Stimulated activated CD4-positive, alpha-beta T cell treated with anti-CD3 and anti-CD28 coated beads, Interleukin-4, amount 100 ng/mL, for 4 hours (primary cell): ENCODE measurements around the gene LGALS8.
"Not testable (repeated sequence)": the region's sequence is repeated elsewhere in the genome, so short reads cannot be mapped to it uniquely, and the experiment has no call there.

Experiments
- DNase-seq, 2 experiments: peaks; one replicate each; pipeline ENCODE4 v3.0.0-alpha.2; 2020

The LGALS8 gene

GRCh38 chr1:236543065-236543669 lies 19.4 kb downstream of the LGALS8 start:
- DNase-seq, result no peak

GRCh38 chr1:236545621-236546169 lies 21.9 kb downstream of the LGALS8 start:
- no peak for DNase-seq

GRCh38 chr1:236548452-236548851 lies 24.7 kb downstream of the LGALS8 start:
- DNase-seq, result no peak

DNA sequence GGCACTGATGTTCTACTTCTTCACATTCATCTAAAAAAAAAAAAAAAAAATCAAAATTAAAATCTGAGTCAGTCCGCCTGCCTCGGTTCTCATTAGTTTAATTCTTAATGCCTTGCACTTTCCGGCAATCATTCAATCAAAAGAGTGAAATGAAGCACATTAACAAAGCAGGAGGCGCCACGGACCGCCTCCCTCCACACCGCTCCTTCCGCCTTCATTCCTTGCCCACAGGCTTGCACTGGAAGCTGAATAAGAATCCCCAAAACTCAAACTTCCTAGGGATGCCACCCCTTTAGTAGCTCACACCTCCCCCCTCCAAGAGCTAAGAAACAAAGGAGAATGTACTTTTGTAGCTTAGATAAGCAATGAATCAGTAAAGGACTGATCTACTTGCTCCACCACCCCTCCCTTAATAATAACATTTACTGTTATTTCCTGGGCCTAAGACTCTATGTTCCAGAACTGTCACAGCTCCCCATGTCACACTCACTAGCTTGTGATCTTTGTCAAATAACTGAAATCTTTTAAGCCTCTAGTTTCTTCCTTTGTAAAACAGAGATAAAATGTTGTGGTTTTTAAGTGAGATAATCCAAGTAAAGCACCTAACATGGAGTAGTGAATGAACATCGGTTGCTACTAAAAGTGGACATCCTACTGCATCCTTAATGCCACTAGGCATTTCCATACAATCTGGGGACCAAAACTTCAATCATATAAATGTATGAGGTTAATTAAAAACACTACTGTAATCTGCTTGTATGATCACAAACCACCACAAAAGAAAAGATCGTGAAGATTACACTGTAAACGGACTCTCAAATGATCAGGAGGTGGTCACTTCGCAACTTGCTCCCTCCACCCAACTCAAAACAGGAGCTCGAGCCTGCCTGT lies 27.4 kb downstream of the LGALS8 start:
- no peak for DNase-seq

DNA sequence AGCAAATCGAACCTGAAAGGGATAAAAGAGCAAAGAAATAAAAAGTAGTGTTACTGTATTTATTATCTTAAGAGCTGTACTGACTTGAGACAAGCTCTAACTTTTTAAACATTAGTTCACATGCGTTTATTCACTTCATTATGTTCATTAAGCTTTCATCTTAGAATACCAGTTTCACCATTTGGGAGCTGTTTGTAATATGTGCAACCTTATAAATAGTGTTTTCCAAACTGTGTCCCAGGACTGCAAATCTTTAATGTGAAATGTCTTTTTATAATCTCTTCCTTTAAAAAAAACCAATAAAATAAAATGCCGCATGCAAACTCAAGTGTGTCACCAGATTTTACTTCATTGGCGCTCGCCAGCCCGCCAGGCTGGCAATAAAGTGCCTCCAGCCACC lies 28.3 kb downstream of the LGALS8 start:
- no peak for DNase-seq

DNA sequence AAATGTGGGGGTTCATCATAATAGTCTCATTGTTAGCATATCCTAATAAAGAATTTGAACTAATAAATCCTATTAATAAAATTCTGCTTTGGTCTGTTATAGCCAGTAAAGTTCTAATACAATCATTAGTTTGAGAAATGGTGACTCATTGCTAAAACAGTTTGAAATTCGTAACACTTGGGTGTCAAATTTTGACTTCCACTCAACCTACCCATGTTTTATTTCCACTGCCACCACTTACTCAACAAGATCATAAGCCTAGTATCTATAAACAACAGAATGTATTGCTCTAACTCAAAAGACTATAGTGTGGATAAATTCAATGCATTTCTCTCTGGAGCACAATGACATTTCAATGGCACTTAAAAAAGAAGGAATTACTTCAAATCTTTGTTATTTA lies 29.1 kb downstream of the LGALS8 start:
- no peak for DNase-seq

DNA sequence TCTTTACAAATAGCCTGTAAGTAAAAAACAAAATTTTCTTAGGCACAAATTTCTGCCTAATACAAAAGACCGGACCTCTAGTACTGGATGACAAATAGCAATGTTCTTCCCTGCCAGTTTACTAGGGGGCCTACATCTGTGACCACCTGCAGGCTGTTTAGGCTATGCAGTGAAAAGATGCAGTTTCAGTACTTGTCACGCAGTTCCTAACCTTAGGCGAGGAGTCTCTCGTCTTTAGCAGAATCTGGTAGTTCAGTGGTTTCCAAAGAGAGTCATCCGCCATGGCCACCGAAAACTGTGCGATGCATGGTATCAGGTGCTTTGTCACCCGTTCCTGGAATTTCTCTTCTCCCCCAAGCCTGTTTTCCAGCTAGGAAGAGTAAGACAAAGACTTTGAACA lies 29.6 kb downstream of the LGALS8 start:
- no peak for DNase-seq

GRCh38 chr1:236556606-236557005 lies 32.8 kb downstream of the LGALS8 start:
- DNase-seq, result no peak

- DNase-seq, result no peak
Measured at GRCh38 chr1:236558081-236558480, 34.3 kb downstream of the LGALS8 start.

DNA sequence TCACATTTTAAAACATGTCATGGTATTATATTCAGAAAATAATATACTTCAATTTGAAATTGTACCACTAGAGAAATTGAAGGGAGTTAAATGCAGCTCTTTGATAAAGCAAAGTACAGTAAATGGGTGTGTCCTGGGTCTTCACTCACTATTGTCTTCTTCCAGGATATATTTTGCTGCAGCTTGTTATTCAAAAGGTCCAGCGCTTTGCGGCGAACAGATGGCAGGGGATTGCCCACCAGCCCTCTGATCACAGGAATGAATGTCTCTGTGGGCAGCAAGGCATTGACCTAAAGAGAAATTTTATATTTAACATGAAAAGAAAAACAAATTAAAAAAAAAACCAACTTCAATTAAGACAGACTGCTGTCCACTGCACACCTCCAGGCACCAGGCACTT lies 35.1 kb downstream of the LGALS8 start:
- no peak for DNase-seq

- no peak for DNase-seq
Measured at GRCh38 chr1:236560213-236560771, 36.5 kb downstream of the LGALS8 start.

DNA sequence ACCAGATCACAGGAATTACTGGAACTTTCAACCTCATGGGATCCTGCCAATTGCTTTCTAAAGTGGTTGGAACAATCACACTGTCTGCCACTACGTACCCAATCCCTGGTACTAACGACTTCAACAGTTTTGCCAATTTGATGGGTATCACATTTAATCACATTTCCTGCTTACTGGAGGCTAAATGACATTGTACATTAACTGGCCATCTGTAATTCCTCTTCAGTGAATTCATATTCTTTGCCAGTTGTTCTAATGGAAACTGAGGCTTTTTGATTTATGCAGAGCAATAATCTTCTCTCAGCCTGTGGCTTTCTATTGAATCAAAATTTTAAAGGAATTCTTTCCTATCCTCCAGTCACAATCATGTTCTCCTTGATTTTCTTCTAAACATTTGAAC lies 38.2 kb downstream of the LGALS8 start:
- no peak for DNase-seq

GRCh38 chr1:236565530-236565929 lies 41.7 kb downstream of the LGALS8 start:
- DNase-seq, result no peak

DNA sequence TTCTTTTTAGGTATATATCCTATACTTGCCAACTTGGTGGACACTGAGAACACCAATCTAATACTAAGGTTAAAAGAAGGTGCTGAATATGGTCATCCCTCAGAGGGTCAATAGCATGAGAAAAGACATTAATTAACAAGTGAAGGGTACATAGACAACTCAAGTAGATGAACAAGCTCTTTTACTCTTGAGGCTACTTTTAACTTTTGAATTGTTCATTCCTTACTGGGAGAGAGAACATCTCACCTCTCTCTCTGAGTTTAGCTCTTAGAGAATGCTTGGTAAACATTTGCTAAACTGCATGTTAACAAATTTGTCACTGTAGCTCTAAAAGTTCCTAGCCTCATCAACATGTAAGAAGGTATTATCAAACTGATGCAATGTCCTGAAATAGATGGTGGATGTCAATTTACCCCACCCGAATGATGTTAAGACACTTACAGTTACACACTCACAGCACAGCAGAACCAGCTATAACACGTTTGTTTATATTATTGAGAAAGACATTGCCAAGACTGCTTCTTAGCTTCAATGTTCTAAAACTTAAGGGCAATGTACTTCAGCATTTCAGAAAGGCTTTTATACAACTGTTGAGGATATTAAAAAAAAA lies 44.6 kb downstream of the LGALS8 start:
- DNase-seq, result no peak

DNA sequence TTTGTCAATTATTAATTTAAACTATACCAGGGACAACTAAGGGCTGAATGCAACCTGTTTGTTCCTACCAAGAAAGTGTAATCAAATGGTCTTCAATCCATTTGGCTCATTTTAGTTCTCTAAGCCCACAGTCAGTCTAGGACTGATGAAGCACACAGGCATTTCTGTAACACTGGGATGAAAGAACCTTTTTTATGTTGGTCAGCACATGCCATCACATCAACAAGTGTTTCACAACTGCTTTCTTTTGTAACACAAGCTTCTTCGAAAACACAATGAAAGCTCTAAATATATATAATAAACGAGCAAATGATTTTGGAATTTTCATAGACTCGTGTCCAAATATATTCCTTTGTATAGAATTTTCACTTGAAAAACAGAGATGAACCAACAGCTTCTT lies 51.7 kb downstream of the LGALS8 start:
- no peak for DNase-seq

DNA sequence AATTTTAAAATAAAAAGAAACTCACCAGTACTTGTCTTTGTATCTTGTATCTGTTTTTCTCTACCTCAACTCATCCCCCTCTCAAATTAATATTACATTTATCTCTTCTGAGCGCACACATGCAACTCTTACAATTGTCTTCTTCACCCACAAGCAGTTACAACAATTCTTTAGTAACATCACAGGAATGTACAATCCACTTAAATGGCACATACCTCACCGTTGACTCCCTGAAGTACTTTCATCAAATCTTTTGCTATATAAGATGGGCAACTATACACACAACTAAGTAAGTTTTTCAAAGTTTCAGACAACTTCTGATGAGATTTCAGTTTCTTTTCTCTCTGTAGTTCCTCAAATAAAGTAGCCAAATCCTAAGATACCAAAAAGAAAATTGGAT lies 52.2 kb downstream of the LGALS8 start:
- no peak for DNase-seq

GRCh38 chr1:236577041-236577440 lies 53.3 kb downstream of the LGALS8 start:
- not testable (repeated sequence) for DNase-seq

DNA sequence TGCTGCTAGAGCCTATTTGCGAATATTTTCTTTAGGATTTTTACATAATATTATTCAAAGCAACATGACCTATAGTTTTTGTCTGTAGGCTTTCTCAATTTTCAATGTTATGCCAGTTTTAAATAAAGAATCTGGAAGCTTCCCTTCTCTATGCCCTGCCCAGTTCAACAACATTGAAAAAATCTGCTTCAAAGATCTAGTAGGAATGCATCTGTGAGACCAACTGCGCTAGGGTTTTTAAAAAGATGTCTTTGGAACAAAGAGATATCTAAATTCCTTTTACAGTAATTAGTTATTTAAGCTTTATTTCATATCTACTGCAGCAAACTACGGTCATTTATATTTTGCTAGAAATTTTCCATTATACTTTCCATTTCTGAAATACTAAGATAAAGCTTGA lies 54.9 kb downstream of the LGALS8 start:
- no peak for DNase-seq

DNA sequence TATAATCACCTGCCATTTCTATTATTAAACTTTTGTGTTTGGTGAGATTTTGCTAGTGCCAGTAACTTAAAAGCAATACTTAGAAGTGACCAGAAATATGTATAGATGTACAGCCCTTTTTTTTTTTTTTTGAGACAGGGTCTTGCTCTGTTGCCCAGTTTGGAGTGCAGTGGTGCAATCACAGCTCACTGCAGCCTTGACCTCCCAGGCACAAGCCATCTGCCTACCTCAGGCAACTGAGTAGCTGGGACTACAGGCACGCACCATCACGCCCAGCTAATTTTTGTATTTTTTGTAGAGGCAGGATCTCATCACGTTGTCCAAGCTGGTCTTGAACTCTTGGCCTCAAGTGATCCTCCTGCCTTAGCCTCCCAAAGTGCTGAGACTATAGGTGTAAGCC lies 56.6 kb downstream of the LGALS8 start:
- DNase-seq, result not testable (repeated sequence)

DNA sequence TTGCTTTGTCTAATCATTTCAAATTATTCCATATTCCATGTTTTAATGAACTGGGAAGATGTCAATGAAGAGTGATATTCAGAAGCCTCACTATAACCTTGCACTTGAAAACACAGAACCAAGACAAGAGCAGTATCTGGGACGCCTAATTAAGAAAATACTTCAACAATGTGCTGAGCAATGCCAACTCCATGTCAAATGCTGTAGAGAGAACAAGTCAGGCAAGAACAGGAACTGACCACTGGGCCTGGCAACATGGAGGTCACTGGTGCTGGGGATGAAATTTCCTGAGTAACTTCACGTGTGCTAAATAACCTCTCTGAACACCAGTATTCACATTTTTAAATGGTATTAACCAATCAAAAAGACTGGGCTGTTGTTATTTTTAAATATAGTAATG lies 57.7 kb downstream of the LGALS8 start:
- no peak for DNase-seq

GRCh38 chr1:236589531-236589930 lies 65.7 kb downstream of the LGALS8 start:
- no peak for DNase-seq

DNA sequence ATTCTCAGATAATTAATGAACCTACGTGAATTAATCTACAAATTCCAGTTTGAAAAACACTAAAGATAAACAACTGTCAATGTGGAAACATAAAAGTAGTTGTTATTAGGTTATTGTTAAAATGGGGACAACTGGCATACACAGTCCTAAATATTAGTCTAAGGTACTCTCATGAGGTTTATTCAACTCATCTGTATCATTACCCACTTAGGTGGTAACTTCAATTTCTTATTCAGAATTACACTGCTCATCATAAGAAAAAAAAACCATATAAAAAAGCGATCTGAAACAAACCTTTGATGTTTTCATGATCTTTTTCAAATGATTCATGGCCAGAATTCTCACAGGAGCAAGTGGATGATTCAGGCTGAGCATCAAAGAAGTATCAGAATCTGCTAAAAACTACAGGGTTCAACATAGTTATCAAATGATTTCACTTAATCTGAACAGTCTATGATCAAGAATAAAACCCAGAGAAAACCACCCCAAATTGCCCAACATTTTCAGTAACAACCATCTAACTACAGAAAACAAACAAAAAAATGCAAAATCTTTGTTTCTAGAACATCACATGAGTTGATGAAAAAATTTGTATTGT lies 66.9 kb downstream of the LGALS8 start:
- no peak for DNase-seq

- no peak for DNase-seq
Measured at GRCh38 chr1:236602171-236602570, 78.4 kb downstream of the LGALS8 start.
